ENCODE measurements around the gene AOX1.

DNA sequence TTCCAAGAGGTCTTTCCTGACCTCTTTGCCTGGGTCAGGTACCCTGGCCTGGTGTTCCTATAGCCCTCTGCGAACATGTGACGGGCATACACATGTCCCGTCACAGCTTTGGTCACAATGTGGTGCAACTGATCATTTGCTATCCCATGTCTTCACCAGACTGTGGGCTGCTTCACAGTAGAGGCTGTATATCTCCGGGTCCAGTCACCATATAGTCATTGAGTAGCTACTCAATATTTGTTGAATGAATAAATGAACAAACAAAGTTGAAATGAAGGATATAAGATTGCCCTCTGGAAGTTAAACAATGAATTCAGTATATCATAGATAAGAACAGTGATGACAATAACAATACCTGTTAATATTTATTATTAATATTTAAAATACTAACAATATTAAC lies 16.8 kb downstream of the AOX1 start:
- TF ChIP-seq CTCF (conservative IDR thresholded peaks at IDR 0.05) (no peak), ZFX (IDR thresholded peaks at IDR 0.05) (no peak)
